HG03060 (cell line): ENCODE data around the gene GPR3.

Experiments
- ATAC-seq: cut with Tn5 transposase; IDR thresholded peaks from one replicate; pipeline ENCODE4 v1.9.1; 2021; ENCODE audit warnings: low read depth, moderate number of reproducible peaks; ENCODE audit not compliant: unreplicated experiment

GPR3 gene, protein sequence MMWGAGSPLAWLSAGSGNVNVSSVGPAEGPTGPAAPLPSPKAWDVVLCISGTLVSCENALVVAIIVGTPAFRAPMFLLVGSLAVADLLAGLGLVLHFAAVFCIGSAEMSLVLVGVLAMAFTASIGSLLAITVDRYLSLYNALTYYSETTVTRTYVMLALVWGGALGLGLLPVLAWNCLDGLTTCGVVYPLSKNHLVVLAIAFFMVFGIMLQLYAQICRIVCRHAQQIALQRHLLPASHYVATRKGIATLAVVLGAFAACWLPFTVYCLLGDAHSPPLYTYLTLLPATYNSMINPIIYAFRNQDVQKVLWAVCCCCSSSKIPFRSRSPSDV

DNA sequence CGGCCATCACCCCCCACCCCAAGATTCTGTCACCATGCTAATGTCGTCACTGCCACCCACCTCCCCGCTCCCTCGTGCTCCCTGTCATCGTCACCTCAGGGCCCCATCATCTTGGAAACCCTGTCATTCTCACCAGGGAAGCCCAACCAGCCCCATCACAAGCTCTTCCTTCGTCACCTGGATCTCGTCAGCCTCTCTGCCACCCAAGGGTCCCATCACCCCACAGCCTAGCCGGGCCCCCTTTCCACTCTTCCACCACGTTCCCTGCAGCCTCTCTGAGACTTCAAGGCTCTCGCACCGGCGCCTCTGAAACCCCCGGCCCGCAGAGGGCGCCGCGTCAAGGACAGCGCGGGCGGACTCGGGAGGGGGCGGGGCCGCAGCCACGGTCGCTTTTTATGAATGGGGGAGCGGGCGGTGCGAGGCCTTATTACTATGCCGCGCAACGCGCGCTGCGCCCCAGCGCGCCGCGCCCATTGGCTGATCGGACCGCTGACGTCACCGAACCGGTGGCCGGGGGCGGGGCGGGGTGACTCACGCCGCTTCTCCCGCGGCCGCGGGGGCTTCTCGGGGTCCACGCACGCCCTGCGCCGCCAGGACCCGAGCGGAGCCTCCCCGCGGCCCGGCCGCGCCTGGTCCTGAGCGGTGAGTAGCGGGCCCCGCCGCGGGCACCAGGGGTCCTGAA lies at the start of gene GPR3:
Gene GPR3, plus strand, starts transcription at position 527 of the 682 bp plus-strand sequence. CDS start 1,177 bp downstream, outside the sequence.
- no peak for ATAC-seq

GRCh38 chr1:27342778-27343638 lies 49.4 kb upstream of the GPR3 start:
- no peak for ATAC-seq

DNA sequence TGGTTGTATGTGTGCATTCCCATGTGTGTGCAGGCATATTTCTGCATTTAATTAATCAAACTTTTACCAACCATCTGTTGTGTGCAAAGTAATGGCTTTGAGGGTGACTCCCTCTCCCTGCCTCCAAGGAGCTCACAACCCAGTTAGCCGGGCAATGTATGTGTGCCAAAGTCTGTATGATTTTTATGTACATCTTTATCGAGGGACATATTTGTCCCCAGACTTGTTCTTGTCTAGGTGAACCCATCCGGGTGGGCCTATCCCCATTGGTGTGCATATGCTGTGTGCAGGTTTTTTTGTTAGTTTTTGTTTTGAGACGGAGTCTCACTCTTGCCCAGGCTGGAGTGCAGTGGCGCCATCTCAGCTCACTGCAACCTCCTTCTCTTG lies 48.8 kb upstream of the GPR3 start:
- no peak for ATAC-seq

DNA sequence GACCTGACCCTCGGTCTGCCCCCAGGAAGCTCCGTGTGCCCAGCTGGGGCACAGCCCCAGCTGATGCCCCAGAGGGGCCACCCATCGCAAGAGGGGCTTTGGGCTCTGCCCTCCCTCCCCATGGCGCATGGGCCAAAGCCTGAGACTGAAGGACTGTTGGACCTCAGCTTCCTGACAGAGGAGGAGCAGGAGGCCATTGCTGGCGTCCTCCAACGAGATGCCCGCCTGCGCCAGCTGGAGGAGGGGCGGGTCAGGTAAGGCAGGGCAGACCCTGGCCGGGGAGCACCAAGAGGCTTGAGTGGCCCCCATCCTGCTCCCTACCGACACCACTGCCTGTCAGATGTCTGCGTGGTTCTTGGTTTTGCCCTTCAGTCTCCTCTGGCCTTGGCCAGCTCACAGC lies 47.1 kb upstream of the GPR3 start:
- ATAC-seq = no peak

DNA sequence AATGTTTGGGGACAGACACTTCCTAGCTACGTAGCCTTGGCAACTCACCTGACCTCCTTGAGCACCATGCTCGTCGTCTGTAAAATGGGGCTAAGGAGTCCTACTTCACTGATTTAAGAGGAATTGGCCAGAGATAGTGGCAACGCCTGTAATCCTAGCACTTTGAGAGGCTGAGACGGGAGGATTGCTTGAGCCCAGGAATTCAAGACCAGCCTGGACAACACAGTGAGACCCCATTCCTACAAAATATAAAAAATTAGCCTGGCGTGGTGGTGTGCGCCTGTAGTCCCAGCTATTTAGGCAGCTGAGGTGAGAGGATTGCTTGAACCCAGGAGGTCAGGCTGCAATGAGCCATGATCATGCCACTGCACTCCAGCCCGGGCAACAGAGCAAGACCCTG lies 46.1 kb upstream of the GPR3 start:
- ATAC-seq = no peak

GRCh38 chr1:27346991-27347624 lies 45.3 kb upstream of the GPR3 start:
- no peak for ATAC-seq

DNA sequence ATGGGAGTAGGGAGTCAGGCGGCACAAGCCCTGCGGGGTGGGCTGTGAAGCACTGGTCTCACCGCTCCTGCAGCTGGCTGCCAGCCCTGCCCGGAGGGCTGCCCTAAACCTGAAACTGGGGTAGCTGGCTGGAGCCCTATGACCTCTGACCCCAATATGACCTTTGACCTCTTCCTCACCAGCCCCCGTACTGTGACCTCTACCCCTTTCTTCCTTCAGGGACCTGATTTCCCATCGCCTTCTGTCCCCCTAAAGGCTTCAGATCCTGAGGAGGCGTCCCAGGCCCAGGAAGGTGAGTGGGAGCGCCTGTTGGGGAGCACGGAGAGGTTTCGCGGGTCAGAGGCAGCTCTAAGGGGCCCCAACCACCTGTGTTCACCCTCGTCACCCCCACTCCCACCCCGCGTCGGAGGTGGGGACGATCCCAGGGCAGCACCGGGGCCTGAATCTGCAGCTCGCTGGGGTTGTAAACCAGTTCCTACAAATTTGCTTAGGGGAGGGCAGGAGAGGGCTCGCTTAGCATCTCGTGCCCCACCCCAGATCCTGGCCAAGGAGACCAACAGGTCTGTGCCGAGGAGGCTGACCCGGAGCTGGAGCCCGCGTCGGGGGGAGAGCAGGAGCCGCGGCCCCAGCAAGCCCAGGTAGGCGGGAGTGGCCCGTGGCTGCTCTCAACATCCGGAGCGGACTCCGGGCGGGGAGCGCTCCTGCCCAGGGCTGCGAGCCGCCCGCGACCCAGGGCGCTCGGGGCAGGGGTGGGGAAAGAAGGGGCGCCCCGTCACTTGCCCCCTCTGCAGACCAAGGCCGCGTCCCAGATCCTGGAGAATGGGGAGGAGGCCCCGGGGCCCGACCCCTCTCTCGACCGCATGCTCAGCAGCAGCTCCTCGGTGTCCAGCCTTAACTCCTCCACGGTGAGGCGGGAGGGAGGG lies 43.3 kb upstream of the GPR3 start:
- ATAC-seq = no peak

- ATAC-seq = no peak
These were observed 42.4 kb upstream of the GPR3 start for GRCh38 chr1:27349784-27350662.

DNA sequence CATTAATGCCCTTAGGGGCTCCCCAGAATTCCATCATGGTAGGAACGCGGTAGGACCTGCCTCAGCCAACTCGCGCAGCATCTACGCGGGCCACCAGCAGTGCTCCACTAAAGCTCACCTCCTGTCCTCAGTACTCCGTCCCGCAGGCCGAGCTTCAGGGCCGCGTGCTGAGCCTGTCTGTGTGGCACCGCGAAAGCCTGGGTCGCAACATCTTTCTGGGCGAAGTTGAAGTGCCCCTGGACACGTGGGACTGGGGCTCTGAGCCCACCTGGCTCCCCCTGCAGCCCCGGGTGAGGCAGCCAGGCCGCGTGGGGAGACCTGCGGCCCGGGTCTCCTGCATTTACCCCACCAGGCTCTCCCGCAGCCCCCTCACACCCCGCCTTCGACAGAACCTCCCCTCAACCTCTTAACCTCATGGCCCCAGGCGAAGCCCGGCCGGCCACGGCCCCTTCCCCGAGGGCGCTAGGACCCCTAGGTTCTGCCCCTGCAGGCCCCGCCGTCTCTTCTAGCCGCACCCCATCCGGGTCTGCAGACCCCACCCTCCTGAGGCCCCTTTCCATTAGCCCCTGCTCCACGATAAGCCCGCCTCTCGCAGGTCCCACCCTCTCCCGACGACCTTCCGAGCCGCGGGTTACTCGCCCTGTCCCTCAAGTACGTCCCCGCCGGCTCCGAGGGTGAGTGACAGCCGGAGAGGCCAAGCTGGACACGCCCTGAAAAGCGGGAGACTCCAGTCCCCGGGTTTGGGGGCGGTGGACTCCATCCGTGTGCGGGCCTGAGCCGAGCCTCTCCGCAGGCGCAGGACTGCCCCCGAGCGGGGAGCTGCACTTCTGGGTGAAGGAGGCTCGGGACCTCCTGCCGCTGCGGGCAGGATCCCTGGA lies 41.5 kb upstream of the GPR3 start:
- no peak for ATAC-seq

- no peak for ATAC-seq
These were observed 40.8 kb upstream of the GPR3 start for GRCh38 chr1:27351541-27352107.

GRCh38 chr1:27353166-27353565 lies 39.3 kb upstream of the GPR3 start:
- ATAC-seq = no peak

GRCh38 chr1:27353629-27354028 lies 38.8 kb upstream of the GPR3 start:
- ATAC-seq = no peak

GRCh38 chr1:27355683-27356082 lies 36.7 kb upstream of the GPR3 start:
- ATAC-seq = no peak

GRCh38 chr1:27356277-27356618 lies 36.2 kb upstream of the GPR3 start:
- no peak for ATAC-seq

- no peak for ATAC-seq
These were observed 35.7 kb upstream of the GPR3 start for GRCh38 chr1:27356619-27357280.

GRCh38 chr1:27357281-27358037 lies 35.0 kb upstream of the GPR3 start:
- no peak for ATAC-seq
